Hepatocyte (in vitro differentiated cells): ENCODE data around the gene LRRC19. TPM values are rescaled to one million over a fixed set of nuclear protein-coding genes. Genes with fewer than 3 reads are reported as not detected.

Experiments used
- DNase-seq: peaks from one replicate; pipeline ENCODE4 v3.0.0-alpha.2; 2016; ENCODE audit warnings: low spot score
- H2AFZ ChIP-seq: fragments of 200-600 bp; sonication (generic); 2 replicates; pipeline ENCODE4 v1.6.0; 2016; ENCODE audit warnings: antibody characterized with exemption, mild to moderate bottlenecking
- H3K27ac ChIP-seq: fragments of 200-600 bp; sonication (generic); 2 replicates; pipeline ENCODE4 v1.5.1; 2016; ENCODE audit warnings: mild to moderate bottlenecking
- H3K27me3 ChIP-seq: fragments of 200-600 bp; sonication (generic); 2 replicates; pipeline ENCODE4 v1.6.1; 2016
- H3K36me3 ChIP-seq: fragments of 200-600 bp; sonication (generic); replicated peaks from 2 replicates; pipeline ENCODE4 v1.5.1; 2016; ENCODE audit warnings: low read depth; ENCODE audit not compliant: insufficient read depth
- H3K4me1 ChIP-seq: fragments of 200-600 bp; sonication (generic); 2 replicates; pipeline ENCODE4 v1.5.1; 2016; ENCODE audit warnings: mild to moderate bottlenecking, moderate library complexity; ENCODE audit not compliant: insufficient read depth
- H3K4me2 ChIP-seq: fragments of 200-600 bp; sonication (generic); 2 replicates; pipeline ENCODE4 v1.6.0; 2016
- H3K4me3 ChIP-seq: fragments of 200-600 bp; sonication (generic); 2 replicates; pipeline ENCODE4 v1.5.1; 2016; ENCODE audit warnings: mild to moderate bottlenecking
- H3K79me2 ChIP-seq: fragments of 200-600 bp; sonication (generic); 2 replicates; pipeline ENCODE4 v1.6.0; 2017; ENCODE audit warnings: mild to moderate bottlenecking
- H3K9me2 ChIP-seq: fragments of 200-600 bp; sonication (generic); replicated peaks from 2 replicates; pipeline ENCODE4 v1.6.0; 2017; ENCODE audit warnings: mild to moderate bottlenecking; ENCODE audit not compliant: insufficient read depth
- H3K9me3 ChIP-seq: fragments of 200-600 bp; sonication (generic); 2 replicates; pipeline ENCODE4 v1.5.1; 2016; ENCODE audit warnings: low read depth, mild to moderate bottlenecking
- H4K20me1 ChIP-seq: fragments of 200-600 bp; sonication (generic); 2 replicates; pipeline ENCODE4 v1.6.0; 2016; ENCODE audit warnings: mild to moderate bottlenecking; ENCODE audit not compliant: insufficient read depth, poor library complexity, severe bottlenecking
- EZH2 ChIP-seq: fragments of 200-600 bp; sonication (generic); IDR thresholded peaks from 2 replicates; pipeline ENCODE4 v1.6.1; 2016; ENCODE audit warnings: antibody characterized with exemption, mild to moderate bottlenecking, borderline replicate concordance
- EZH2phosphoT487 ChIP-seq: fragments of 200-600 bp; sonication (generic); IDR thresholded peaks from one replicate; pipeline ENCODE4 v1.6.1; 2018; ENCODE audit warnings: antibody characterized with exemption, mild to moderate bottlenecking, low read depth, moderate library complexity; ENCODE audit not compliant: unreplicated experiment, severe bottlenecking
- WGBS: methylation state at CpG from one replicate; pipeline ENCODE4 v1.1.6; 2016; ENCODE audit warnings: low lambda C conversion rate; ENCODE audit errors: missing lambda C conversion rate; 5-methylcytosine and 5-hydroxymethylcytosine counted together
- polyA plus RNA-seq: library from polyadenylated mRNA; unstranded; fragments of >200 nt; fragmentation: Nextera tagmentation; extraction: Ambion mirVana; gene quantifications from 2 replicates; pipeline ENCODE4 v1.2.1, GENCODE V29; 2016
- total RNA-seq: library from RNA; depleted of rRNA; stranded (reverse); fragments of >200 nt; gene quantifications from 2 replicates; pipeline ENCODE4 v1.2.3, GENCODE V29; 2014
- TF ChIP-seq, protein P1 (sequence below): fragments of 200-600 bp; sonication (generic); IDR thresholded peaks from 2 replicates; pipeline ENCODE4 v1.5.1; 2016; ENCODE audit warnings: antibody characterized with exemption, mild to moderate bottlenecking; ENCODE audit not compliant: poor library complexity

LRRC19 gene
- total and polyA plus RNA-seq, 2 experiments from 2014 or later: 9.6 to 44.6 TPM

DNA sequence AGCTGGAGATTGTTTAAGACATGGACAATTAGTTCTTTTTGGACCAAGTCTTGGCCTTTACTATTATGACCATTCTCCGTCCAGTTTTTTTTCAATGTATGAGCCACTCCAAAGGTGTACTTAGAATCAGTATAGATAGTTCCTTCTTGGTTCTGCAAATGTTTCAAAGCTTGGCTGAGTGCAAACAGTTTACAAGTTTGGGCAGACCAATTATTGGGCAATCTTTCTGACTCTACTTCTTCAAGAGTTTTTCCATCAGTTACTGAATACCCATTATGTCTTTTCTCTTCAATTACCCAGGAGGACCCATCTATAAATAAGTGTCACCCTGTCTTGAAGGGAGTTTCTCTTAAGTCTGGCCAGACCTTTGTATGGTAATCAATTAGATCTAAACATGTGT lies 33.8 kb downstream of the LRRC19 start:
- no peak overlapping the region for H3K27ac ChIP-seq
- H3K27me3 ChIP-seq: no peaks in the 10 kb centered on the region
- H3K4me1 ChIP-seq: no peaks in the 10 kb centered on the region
- no peaks in the 10 kb centered on the region for H3K9me2 ChIP-seq
- no peak overlapping the region for H3K4me3 ChIP-seq
- TF ChIP-seq, protein P1, sequence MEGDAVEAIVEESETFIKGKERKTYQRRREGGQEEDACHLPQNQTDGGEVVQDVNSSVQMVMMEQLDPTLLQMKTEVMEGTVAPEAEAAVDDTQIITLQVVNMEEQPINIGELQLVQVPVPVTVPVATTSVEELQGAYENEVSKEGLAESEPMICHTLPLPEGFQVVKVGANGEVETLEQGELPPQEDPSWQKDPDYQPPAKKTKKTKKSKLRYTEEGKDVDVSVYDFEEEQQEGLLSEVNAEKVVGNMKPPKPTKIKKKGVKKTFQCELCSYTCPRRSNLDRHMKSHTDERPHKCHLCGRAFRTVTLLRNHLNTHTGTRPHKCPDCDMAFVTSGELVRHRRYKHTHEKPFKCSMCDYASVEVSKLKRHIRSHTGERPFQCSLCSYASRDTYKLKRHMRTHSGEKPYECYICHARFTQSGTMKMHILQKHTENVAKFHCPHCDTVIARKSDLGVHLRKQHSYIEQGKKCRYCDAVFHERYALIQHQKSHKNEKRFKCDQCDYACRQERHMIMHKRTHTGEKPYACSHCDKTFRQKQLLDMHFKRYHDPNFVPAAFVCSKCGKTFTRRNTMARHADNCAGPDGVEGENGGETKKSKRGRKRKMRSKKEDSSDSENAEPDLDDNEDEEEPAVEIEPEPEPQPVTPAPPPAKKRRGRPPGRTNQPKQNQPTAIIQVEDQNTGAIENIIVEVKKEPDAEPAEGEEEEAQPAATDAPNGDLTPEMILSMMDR: no peak
- TF ChIP-seq EZH2phosphoT487: no peak
- TF ChIP-seq EZH2: no peak
- no peaks in the 10 kb centered on the region for H3K9me3 ChIP-seq
- WGBS: 100% methylated on average over 1 of the region's 1 CpG
- no peak overlapping the region for H3K4me2 ChIP-seq
- DNase-seq: no peak
- no peak overlapping the region for H2AFZ ChIP-seq
- peaks cover 38% of the 10 kb centered on the region for H3K79me2 ChIP-seq
- H3K36me3 ChIP-seq: no peaks in the 10 kb centered on the region
- H4K20me1 ChIP-seq: no peaks in the 10 kb centered on the region

DNA sequence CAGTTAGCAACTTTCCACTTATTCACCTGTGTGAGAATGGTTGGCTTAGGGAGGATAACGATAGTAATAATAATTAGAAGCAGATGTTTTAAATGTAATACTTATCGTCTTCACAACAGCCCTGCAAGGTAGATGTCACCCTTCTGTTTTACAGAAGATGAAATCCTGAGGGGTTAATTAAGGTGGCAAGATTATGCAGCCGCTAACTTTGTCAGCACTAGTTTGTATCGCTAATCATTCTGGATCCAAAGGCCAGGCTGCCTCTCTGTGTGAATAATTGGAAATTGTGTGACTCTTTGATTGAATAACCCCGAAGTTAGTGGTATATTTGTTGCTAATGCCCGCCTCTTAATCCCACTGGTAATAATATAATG lies 48.6 kb downstream of the LRRC19 start:
- no peaks in the 10 kb centered on the region for H3K9me2 ChIP-seq
- peaks cover 11% of the 10 kb centered on the region for H3K4me1 ChIP-seq
- peak overlapping the region; percentile 78 for H3K4me2 ChIP-seq
- H4K20me1 ChIP-seq: no peaks in the 10 kb centered on the region
- peak overlapping the region; percentile 42 for H3K4me3 ChIP-seq
- no peak for DNase-seq
- H3K36me3 ChIP-seq: no peaks in the 10 kb centered on the region
- peak overlapping the region; percentile 84 for H2AFZ ChIP-seq
- H3K27ac ChIP-seq: peak overlapping the region; percentile 92
- H3K9me3 ChIP-seq: no peaks in the 10 kb centered on the region
- 31% methylated on average over 6 of the region's 6 CpGs for WGBS
- TF ChIP-seq EZH2phosphoT487 (no peak), EZH2 (no peak)
- TF ChIP-seq, protein P1: no peak
- no peaks in the 10 kb centered on the region for H3K27me3 ChIP-seq
- peaks cover 27% of the 10 kb centered on the region for H3K79me2 ChIP-seq

DNA sequence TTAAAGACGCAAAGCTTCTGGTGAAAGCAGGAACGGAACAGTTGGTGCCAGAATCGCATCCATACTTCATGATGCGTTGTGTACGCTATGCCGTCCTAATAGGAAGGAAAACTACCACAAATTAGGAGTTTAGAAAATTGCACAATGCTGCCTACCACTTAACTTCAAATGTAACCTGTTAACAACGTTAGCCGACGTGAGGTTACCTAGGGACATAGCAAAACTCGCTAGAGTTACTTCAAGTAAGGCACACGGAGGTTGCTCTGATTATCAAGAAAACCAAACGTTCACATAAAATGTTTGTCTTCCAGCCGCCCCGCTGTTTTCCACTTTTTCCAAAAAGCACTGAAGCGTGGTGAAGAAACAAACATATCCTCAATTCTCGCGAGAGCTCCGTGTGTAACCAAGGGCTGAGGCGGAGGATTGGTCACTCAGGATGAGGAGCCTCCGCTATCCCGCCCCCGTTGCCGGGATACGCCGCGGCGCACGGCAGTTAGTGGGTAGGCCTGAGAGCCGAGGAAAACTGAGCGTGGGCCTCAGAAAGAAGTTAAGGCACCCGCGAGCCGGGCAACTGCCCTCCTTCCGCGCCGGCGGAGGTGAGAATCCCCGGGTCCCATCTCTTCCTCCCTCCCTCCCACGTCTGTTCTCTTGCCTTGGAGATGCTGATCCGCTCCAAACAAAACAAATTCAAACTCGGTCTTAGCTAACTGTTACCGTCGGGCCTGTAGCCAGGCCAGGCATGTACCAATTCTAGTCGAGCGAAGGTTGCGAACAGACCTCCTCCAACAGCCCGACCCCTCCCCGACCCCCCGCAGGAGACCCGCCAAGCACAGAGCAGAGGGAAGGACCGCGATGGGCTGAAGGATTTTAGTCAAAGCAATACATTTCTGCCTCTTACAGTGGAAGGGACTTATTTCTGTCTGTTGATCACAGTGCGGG lies 49.3 kb downstream of the LRRC19 start, which contains the start of gene IFT74:
Gene IFT74 (plus strand): TSS at position 492 of the 939 bp plus-strand sequence. CDS start 5,556 bp downstream, outside the sequence.
- Histone ChIP-seq H3K27ac (peak within 1 kb of the TSS; percentile 92), H3K9me3 (no peaks in the 10 kb centered on the region), H3K36me3 (no peaks in the 10 kb centered on the region), H3K4me3 (peak within 1 kb of the TSS; percentile 42), H4K20me1 (no peaks in the 10 kb centered on the region), H3K4me1 (peaks cover 11% of the 10 kb centered on the region), H3K27me3 (no peaks in the 10 kb centered on the region), H3K9me2 (no peaks in the 10 kb centered on the region), H3K79me2 (peaks cover 27% of the 10 kb centered on the region), H3K4me2 (peak within 1 kb of the TSS; percentile 78), H2AFZ (peak within 1 kb of the TSS; percentile 84)
- 2% methylated on average over 53 of the region's 53 CpGs for WGBS
- peak; percentile 99 for DNase-seq
- TF ChIP-seq EZH2phosphoT487: no peak
- TF ChIP-seq, protein P1: no peak
- no peak for TF ChIP-seq EZH2
